SK-N-MC (cell line): ENCODE results near the gene PIK3R1.

Experiments used
- EZH2 ChIP-seq: fragments of 200-600 bp; sonication (generic); IDR thresholded peaks from one replicate; pipeline ENCODE4 v1.6.1; 2017; ENCODE audit warnings: antibody characterized with exemption
- FOXP2 ChIP-seq: optimal IDR thresholded peaks from 2 replicates; pipeline ENCODE3; 2011; ENCODE audit warnings: mild to moderate bottlenecking, moderate library complexity; ENCODE audit not compliant: insufficient read depth; ENCODE audit errors: extremely low read length, control extremely low read depth
- POLR2AphosphoS5 ChIP-seq: IDR thresholded peaks from 2 replicates; pipeline ENCODE4 v1.6.1; 2012; ENCODE audit warnings: mild to moderate bottlenecking, low read depth, low read length, borderline replicate concordance

- TF ChIP-seq POLR2AphosphoS5 (no peak), EZH2 (no peak), FOXP2 (no peak)
Measured at GRCh38 chr5:68255305-68256120, 40.0 kb downstream of the PIK3R1 start.
